ENCODE measurements around the gene MIPEP.

DNA sequence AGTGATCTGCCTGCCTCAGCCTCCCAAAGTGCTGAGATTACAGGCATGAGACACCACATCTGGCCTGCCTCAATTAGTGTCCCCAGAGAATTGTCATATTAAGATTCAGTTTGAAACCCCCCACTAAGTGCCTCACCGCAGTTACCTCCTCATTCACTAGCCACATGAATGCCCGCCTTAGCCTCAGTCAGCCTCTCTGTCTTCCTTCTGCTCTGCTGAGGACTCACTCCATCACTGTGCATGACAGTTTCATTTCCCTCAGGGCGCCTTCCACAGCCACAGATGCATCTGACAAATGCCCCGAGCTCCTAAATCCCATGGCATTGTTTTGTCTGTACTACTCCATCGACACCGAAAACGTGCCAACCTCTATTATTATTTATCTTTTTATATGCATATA lies 23.3 kb downstream of the MIPEP start:
- TF ChIP-seq CTCF (IDR thresholded peaks at IDR 0.05) (no peak), POLR2A (IDR thresholded peaks at IDR 0.05) (no peak)

All from esophagus squamous epithelium (tissue), 4 donors.